Transverse colon (tissue), 4 donors: ENCODE measurements around the gene ADAMTS19. TPM values are rescaled to one million over a fixed set of nuclear protein-coding genes. Genes with fewer than 3 reads are reported as not detected.

Experiments
- DNase-seq: peaks from one replicate; pipeline ENCODE4 v3.0.0-alpha.2; 2019
- H3K27ac ChIP-seq, 4 donors: fragments of 200-600 bp; sonication (generic); 2 replicates each; pipeline ENCODE4 v1.5.1; 2016 to 2018; ENCODE audit warnings: inconsistent platforms in 4 of 4
- H3K27me3 ChIP-seq: fragments of 200-600 bp; sonication (generic); 2 replicates; pipeline ENCODE4 v1.5.1; 2017; ENCODE audit warnings: inconsistent platforms
- H3K36me3 ChIP-seq, 4 donors: fragments of 200-600 bp; sonication (generic); 2 replicates each; pipeline ENCODE4 v1.5.1; 2017 to 2019; ENCODE audit warnings: inconsistent platforms in 4 of 4
- H3K4me1 ChIP-seq, 4 donors: fragments of 200-600 bp; sonication (generic); 2 replicates each; pipeline ENCODE4 v1.5.1; 2017 to 2020; ENCODE audit warnings: inconsistent platforms in 4 of 4
- H3K4me3 ChIP-seq, 4 donors: fragments of 200-600 bp; sonication (generic); 1 replicate in 1 of 4; 2 replicates in 3 of 4; pipeline versions ENCODE4 v1.5.1 to v1.6.1; 2017 to 2019; ENCODE audit warnings: inconsistent platforms in 4 of 4
- H3K9me3 ChIP-seq, 2 donors: fragments of 200-600 bp; sonication (generic); 2 replicates each; pipeline ENCODE4 v1.5.1; 2017 to 2019; ENCODE audit warnings: inconsistent platforms in 2 of 2
- CTCF ChIP-seq, 5 experiments: fragments of 200-600 bp in 3 of 5; fragments of 450-650 bp in 2 of 5; sonication (generic) in 3 of 5; IDR thresholded peaks; 1 replicate in 2 of 5; 2 replicates in 3 of 5; pipeline ENCODE4 v1.5.1; 2016 to 2017; ENCODE audit warnings: antibody characterized with exemption in 5 of 5, inconsistent platforms in 3 of 5, mild to moderate bottlenecking in 2 of 5, moderate library complexity in 1 of 5
- EP300 ChIP-seq: sonication (generic); formaldehyde crosslinking; IDR thresholded peaks from one replicate; pipeline ENCODE4 v1.6.1; 2017; ENCODE audit warnings: antibody characterized with exemption, low read depth
- POLR2A ChIP-seq: fragments of 450-650 bp; IDR thresholded peaks from one replicate; pipeline ENCODE4 v1.6.1; 2016; ENCODE audit warnings: antibody characterized with exemption, mild to moderate bottlenecking, moderate library complexity
- POLR2AphosphoS5 ChIP-seq, 3 donors: sonication (generic); formaldehyde crosslinking; IDR thresholded peaks; one replicate each; pipeline ENCODE4 v1.6.1; 2016; ENCODE audit warnings: antibody characterized with exemption in 3 of 3
- WGBS, 2 donors: methylation state at CpG; one replicate each; pipeline ENCODE4 v1.1.5; 2018; ENCODE audit warnings: low coverage in 1 of 2; 5-methylcytosine and 5-hydroxymethylcytosine counted together
- in situ Hi-C, 4 donors: fragments of 200-750 bp; cut with MboI; loops; one replicate each; pipeline versions ENCODE4 v1.15.0 to v1.15.1; 2017; ENCODE audit warnings: low sequenced_read_pairs in 3 of 4, low pct_ligation_motif_present in 1 of 4, low pct_unique_long_range_greater_than_20kb in 1 of 4
- intact Hi-C: fragments of 100-400 bp; cut with DNase I; formaldehyde crosslinking; loops from one replicate; pipeline ENCODE4 v1.15.1; 2023; ENCODE audit warnings: low total_unique reads
- total RNA-seq, 4 donors: library from RNA; depleted of rRNA; stranded (reverse); fragments of >200 nt; gene quantifications; one replicate each; pipeline ENCODE4 v1.1.0, GENCODE V29; 2016

Gene ADAMTS19
- total RNA-seq, 4 donors from 2014 or later, result 0.16 to 0.96 TPM; not detected in 2

GRCh38 chr5:129670957-129671500 is 210.9 kb downstream of the ADAMTS19 start:
- 68 to 93% methylated on average over 2 of the region's 2 CpGs for WGBS, 2 donors
- no peaks in the 10 kb centered on the region for H3K4me1 ChIP-seq
- in situ Hi-C loops (no loop called here), intact Hi-C loops (no loop called here)
- H3K9me3 ChIP-seq, result no peaks in the 10 kb centered on the region
- H3K4me3 ChIP-seq, result no peak overlapping the region
- no peaks in the 10 kb centered on the region for H3K27me3 ChIP-seq
- no peak for DNase-seq
- TF ChIP-seq CTCF (IDR thresholded peaks at IDR 0.05), result no peak
- TF ChIP-seq EP300, result no peak
- no peak for TF ChIP-seq POLR2AphosphoS5 (IDR thresholded peaks at IDR 0.05)
- no peak for TF ChIP-seq POLR2A
- no peaks in the 10 kb centered on the region for H3K36me3 ChIP-seq
- no peak overlapping the region for H3K27ac ChIP-seq

- Histone ChIP-seq H3K4me1 (no peaks in the 10 kb centered on the region), H3K27me3 (no peaks in the 10 kb centered on the region), H3K9me3 (no peaks in the 10 kb centered on the region), H3K27ac (no peak overlapping the region), H3K4me3 (no peak overlapping the region), H3K36me3 (no peaks in the 10 kb centered on the region)
- TF ChIP-seq EP300 (no peak), CTCF (IDR thresholded peaks at IDR 0.05) (no peak), POLR2AphosphoS5 (IDR thresholded peaks at IDR 0.05) (no peak), POLR2A (no peak)
- WGBS, 2 donors, result 76% methylated on average over 2 of the region's 2 CpGs; no CpG with 5 or more reads in 1 of the 2 donors
- intact Hi-C loops, result no loop called here
- in situ Hi-C loops, result no loop called here
- DNase-seq, result no peak
Observed at GRCh38 chr5:129672006-129672405, 211.9 kb downstream of the ADAMTS19 start.

GRCh38 chr5:129679671-129680070 is 219.6 kb downstream of the ADAMTS19 start:
- Histone ChIP-seq H3K9me3 (no peaks in the 10 kb centered on the region), H3K27me3 (no peaks in the 10 kb centered on the region), H3K4me3 (no peak overlapping the region), H3K36me3 (no peaks in the 10 kb centered on the region), H3K27ac (no peak overlapping the region), H3K4me1 (no peaks in the 10 kb centered on the region)
- 43 to 49% methylated on average over 3 of the region's 3 CpGs for WGBS, 2 donors
- intact Hi-C loops (no loop called here), in situ Hi-C loops (no loop called here)
- TF ChIP-seq POLR2A (no peak), POLR2AphosphoS5 (IDR thresholded peaks at IDR 0.05) (no peak), CTCF (IDR thresholded peaks at IDR 0.05) (no peak), EP300 (no peak)
- DNase-seq, result no peak

- DNase-seq, result no peak
- intact Hi-C loops, result no loop called here
- Histone ChIP-seq H3K27ac (no peak overlapping the region), H3K9me3 (no peaks in the 10 kb centered on the region), H3K4me3 (no peak overlapping the region), H3K27me3 (no peaks in the 10 kb centered on the region), H3K36me3 (no peaks in the 10 kb centered on the region), H3K4me1 (no peaks in the 10 kb centered on the region)
- WGBS, 2 donors, result 80 to 86% methylated on average over 3 of the region's 3 CpGs
- in situ Hi-C loops, result no loop called here
- TF ChIP-seq CTCF (IDR thresholded peaks at IDR 0.05) (no peak), POLR2A (no peak), EP300 (no peak), POLR2AphosphoS5 (IDR thresholded peaks at IDR 0.05) (no peak)
Observed at GRCh38 chr5:129687941-129688340, 227.8 kb downstream of the ADAMTS19 start.
